Stimulated activated CD8-positive, alpha-beta memory T cell treated with anti-CD3 and anti-CD28 coated beads, Interleukin-15, amount 100 ng/mL, for 4 hours (primary cell): ENCODE data around the gene TRPV2.
A peak's percentile ranks its signal among the peaks of the same experiment; 100 is the strongest.
"Not testable (repeated sequence)": the region's sequence is repeated elsewhere in the genome, so short reads cannot be mapped to it uniquely, and the experiment has no call there.

Experiments
- DNase-seq, 2 donors: peaks; one replicate each; pipeline ENCODE4 v3.0.0-alpha.2; 2020; ENCODE audit warnings: low read depth in 2 of 2

TRPV2 gene

DNA sequence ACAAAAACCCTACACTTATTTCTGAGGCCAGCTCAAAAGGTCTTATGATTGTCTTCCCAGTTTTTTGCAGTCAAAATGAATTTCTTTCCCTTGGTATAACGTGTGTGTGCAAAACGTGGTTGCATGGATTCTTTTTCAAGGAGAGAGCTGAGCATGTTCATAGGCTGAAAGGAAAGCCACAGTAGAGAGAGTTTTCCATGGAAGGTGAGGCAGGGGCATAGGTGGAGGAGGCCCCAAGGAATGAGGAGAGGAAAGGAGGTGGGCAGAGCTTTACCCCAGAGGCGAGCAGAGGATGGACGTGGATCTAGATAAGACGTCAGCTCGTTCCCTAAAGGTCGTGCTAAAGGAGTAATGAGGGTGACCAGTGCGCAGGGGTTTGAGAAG is 22.8 kb downstream of the TRPV2 start:
- no peak for DNase-seq

DNA sequence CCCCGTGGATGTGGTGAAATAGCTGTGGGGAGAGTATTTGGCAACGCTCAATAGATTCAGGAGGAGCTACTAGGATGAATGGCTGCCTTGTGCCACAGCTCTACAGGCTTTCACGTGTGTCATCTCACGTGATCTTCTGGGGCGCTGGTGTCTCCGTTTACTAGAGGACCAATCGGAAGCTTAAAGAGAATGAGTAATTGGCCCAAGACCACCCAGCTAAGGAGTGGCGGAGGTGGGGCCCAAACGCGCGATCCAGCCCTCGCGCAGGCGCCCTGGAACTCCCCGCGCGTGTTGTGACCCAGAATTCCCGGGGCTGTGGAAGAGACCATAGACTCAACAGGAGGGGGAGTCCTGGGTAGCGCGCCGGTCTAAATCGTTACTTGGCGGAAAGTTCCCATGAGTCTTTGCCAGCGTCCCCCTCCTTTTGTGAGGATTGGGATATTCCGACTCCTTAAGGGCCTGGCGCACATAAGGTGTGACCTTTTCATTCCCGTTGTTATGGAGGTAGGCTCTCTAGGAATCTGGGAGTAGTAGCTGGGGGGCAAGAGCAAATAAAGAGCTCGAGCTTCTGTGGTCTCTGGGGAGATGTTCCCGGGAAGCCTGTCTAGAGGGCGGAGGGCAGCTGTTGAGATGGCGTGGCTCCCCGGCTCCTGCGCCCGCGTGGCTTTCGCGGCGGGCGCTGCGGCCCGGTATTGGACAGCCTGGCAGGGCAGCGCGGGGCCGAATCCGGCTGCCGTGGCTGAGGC is 23.4 kb downstream of the TRPV2 start:
- peak; percentile 91 to 95 for DNase-seq

DNA sequence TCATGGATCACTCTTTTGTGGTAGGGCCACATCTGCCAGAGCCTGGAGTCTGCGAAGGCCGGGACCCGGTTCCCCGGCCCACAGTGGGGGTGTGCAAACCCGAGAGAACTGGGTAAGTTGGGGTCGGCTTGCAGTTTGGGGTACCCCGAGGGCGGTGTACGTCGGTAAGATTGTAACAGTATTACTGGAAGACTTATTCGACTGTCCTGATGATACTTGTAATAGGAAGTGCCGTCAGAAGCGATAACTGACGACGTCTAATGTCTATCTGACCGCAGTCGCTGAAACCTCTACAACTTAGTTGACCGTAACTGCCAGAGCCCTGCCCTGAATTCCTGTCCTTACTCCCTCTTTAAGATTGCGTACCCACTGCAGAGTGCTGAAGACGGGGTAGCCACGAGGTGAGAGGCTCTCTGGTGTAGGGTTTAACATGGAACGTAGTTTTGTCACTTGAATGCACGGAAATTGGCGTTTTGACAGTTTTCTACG is 24.0 kb downstream of the TRPV2 start:
- DNase-seq: no peak

DNA sequence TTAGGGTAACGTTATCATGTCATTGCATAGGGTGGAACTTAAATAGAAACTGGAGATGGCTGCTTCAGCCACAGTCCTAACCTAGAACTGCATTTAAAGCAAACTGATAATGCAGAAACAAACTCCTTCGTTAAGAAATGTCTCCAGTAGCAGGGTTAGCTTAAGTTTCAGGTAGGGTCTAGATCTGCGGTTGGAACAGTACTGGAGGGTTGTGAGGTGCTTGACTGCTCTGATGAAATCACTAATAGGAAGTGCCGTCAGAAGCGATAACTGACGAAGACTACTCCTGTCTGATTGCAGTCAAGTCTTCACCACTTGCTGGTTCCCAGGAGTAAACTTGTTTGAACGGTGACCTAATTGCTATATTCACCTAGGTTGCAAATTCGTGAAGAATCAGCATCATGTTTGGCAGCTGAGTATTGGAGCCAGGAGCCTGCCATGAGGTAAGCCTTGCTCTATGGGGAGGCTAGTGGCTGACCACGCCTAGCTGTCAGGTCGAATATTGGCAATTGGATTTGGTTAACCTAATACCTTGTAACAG is 24.5 kb downstream of the TRPV2 start:
- DNase-seq: no peak

DNA sequence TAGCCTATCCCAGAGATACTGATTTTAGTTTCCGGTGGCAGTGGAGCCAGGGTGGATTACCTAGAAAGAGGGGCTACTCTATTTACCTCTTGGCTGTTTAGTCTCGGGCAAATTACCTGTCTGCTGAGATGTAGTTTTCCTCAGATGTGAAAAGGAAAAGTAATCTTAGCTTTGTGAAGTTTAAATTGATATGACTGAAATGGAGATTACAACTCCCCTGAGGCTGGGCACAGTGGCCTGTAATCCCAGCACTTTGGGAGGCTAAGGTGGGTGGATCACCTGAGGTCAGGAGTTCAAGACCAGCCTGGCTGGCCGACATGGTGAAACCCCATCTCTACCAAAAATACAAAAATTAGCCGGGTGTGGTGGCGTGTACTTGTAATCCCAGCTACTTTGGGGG is 25.0 kb downstream of the TRPV2 start:
- not testable (repeated sequence) for DNase-seq

DNA sequence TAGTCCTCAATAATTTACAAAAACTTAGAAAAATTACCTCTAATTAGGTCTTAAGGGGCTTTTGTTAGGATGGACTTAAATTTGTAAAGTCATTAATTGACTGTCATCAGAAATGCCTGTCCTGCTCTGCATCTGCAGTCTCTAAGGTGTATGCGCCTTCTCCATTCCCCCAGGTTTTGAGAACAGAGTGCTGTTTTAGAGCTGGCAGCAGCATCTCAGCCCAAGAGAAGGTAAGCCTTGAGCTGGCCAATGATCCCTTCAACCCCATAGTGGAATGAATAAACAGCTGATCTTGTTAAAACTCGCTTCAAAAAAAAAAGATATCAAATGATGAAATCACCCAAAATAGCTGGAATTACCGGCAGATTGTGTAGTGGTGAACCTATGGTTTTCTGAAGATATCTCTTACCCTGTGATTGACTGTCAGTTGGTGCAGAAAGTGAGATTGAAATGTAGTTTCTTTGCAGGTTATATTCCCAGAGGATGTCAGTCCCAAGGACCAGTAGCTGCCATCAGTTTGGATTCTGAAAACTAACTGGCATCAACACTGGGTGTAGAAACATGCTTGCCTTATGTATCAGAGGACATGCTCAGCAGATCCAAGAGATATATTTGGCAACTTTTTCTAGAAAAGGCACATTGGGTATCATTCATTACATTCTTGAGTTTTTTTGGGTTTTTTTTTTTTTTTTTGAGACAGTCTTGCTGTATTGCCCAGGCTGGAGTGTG is 25.7 kb downstream of the TRPV2 start:
- no peak for DNase-seq

DNA sequence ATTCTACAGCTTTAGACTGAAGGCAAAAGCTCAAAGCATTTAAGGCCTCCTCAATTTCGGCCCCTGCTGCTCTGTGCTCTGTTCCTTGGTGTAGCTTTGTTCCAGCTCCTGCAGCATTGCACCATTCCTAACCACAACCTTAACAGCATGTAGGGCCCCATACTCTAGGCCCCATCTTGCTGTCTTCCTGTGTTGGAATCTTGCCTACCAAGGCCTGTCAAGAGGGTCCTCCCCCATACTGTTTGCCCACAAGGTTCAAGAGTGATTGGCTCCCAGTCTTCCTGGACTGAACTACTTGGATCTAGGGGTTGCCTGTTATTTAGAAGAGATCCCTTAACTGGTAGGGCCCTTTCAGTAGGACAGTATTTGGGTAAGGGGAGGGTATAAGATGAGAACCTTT is 26.8 kb downstream of the TRPV2 start:
- no peak for DNase-seq

DNA sequence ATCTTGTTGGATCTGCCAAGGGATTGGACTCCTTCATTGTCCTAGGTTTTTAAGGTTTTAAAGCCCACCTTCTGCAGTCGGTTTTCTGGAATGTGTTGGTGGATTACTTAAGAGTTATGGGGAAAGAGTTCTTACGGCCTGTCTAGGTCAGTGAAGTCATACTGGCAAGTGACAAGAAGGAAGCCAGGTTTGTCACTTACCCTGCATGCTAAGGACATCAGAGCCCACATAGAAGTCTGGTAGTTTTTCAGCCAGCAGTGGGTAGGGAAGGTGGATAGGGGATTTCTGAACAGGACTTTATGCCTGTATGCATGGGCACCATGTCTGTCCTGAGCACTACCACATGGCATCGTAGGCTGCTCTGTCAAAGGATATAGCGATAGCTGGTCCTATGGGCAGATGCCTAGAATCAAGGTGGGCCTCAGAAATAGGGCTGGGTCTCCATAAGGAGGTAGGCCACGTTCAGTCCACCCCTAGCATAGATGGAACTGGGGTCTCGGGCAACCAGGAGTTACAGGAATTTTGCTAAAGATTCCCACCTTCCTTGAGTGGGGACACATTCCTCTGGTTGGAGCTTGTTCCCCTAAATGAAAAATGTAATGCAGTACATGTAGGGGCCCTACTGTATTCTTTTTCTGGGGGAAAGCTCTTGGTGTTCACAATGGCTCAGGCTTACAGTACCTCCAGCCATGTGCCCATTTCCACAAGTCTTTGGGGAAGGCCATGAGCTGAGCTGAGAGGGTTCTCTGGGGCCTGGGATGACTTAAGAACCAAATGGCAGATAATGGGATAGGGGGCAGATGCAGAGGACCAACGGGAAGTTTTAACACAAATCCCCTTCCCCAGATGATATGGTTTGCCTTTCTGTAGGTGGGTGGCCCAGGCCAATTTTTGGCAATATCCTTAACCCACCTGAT is 27.5 kb downstream of the TRPV2 start:
- DNase-seq: no peak

DNA sequence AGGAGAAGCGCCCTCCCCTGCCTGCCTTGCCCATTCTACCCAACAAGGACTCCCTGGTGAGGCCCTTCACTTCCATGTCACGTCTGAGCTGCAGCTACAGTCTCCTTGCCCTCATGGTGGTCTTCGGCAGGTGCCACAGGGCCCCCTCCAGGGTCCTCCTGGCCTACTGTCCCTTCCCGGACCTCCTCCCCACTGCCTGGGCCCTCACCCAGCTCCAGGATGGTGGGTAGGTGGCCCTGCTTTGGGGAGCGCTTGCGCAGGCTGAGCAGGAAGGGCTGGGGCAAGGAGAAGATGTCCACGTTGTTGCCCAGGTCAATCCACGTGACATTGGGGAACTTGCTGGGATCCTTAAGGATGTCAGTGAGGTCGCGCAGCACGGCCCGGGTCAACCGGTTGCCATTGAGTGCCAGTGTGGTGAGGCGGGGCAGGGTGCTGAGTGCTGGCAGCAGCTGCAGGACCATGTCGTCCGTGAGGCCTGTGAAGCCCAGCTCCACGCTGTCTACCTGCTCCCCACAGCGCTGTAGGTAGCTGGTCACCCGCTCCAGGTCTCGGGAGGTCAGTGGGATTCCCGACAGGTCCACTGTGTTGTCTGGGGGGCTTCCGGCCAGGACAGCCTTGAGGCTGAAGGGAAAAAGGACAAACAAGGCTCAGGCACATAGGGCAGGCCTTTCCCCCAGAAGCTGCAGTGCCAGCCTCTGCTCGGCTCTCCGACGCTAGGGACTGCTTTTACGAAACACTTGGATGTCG is 28.3 kb downstream of the TRPV2 start:
- DNase-seq: no peak

DNA sequence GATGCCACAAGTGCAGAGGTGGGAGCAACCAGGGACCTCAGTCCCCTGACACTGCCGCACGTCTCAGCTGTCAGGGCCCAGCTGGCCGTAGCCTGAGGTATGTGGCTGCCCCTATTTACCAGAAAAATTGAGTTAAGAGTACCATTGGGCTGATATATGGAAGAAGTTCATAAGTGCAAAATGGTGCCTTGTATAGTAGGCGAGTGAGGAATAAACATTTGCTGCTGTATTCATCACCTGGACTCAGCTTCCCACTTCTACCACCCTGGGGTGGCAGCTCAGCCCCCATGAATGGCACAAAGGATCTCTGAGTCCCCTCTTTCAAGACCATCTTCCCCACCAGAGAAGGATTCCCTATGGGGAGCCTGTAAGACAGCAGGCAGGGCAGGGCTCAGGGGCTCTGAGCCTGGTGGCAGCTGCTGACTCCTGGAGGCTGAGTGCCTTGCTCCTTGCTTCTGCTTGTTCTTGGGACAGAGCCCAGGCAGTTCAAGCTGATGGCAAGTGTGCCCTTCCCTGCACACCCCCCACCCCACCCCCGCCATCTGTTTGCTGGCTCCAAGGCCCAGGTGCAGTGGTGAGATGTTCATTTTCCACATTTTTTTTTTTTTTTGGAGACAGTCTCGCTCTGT is 29.0 kb downstream of the TRPV2 start:
- no peak for DNase-seq

DNA sequence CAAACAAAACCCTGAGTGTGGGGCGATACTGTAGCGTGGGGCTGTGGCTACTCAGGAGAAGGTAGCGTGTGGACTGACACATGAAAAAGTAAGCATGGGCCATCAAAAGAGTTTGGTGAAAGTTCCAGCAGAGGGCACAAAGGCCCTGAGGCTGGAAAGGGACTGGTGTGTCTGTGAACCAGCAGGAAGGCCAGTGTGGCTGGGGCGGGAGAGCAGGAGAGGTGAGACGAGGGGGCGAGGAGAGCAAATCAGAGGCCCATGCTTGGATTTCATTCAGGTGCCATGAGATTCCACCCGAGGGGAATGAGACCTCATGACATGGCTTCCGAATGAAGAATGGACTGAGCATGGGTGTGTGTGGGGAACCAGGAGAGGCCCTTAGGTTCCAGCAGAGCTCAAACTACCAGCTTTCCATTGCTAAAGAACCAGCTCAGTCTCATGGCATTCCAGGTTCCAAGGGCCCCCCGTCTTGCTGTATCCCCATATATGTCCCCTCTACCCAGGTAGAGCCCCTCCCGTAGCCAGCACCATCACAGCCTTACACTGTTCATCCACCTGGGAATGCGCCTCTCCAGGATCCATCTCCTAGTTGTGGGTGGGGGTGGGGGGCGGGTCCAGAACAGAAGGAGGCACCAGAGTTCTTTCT is 31.1 kb downstream of the TRPV2 start:
- no peak for DNase-seq

DNA sequence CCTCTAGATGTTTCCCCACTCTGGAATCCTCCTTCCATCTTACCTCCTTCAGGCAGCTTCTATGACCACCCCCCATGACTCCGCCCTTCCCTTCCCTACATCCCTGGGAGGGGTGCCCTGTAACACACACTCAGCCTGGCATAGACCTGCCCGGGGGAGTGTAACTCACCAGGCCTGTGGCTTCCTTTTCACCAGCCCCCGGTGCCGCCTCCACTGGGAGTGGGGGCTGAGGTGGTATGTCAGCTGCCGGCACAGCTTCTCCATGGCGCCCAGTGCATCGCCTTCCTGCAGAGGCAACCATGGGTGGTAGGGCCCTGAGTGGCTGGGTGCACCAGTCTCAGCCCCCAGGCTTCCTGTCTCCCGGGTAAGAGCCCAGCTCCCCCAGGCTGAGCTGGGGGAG is 32.3 kb downstream of the TRPV2 start:
- DNase-seq: no peak

DNA sequence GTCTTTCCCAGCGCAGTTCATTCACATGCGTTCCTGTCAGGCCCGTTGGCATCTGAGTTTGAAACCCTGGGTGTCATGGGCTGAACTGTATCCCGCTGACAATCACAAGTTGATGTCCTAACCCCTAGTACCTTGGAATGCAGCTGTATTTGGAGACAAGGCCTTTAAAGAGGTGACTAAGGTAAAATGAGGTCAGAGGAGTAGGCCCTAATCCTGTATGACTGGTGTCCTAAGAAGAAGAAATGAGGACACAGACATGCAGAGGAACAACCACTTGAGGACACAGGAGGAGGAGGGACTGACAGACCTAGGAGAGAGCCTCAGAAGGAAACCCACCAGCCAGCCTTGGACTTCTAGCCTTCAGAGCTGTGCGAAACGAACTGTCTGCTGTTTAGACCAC is 33.1 kb downstream of the TRPV2 start:
- DNase-seq: no peak

DNA sequence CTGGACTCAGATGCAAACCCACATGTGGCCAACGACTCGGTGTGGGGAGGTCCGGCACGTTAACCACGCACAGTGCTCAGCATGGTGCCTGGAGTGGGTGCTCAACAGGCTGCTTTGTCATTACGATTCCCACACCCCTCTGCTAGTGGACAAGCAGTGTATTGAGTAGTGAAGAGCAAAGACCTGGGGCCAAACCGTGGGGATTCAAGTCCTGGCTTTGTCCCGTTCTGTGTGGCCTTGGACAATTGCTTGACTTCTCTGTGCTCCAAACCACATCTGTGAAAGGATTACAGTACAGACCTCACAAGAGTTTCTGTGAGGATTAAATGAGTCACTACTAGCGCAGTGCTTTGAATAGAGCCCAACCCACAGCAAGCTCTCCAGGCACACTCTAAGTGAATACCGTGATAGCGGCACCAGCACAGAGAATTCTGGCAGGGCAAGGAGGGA is 33.8 kb downstream of the TRPV2 start:
- no peak for DNase-seq

DNA sequence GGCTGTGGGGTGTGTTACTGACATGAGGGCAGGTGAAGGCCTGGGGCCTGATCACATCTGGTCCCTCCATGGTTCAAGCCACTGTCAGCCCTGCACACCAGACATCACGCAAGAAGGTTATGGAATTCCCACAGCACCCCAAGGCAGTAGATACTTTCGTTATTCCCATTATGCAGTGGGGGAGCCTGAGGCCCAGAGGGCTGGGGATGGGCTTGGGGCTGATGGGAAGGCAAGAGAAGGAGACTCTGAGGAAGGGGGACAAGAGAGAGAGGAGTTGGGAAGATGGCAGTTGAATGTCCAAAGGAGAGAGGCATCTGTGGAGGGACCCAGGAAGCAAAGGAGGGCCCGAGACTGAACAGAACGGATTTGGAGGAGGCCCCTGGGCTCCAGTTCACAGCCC is 34.7 kb downstream of the TRPV2 start:
- no peak for DNase-seq

DNA sequence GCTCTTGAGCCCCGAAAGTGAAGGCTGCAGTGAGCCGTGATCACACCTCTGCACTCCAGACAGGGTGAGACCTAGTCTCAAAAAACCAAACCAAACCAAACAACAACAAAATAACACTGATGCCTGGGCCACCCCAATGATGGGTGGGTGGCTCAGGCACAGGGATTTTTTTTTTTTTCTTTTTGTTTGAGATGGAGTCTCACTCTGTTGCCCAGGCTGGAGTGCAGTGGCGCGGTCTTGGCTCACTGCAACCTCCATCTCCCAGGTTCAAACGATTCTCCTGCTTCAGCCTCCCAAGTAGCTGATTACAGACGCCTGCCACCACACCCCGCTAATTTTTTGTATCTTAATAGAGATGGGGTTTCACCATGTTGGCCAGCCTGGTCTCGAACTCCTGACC is 36.9 kb downstream of the TRPV2 start:
- not testable (repeated sequence) for DNase-seq

DNA sequence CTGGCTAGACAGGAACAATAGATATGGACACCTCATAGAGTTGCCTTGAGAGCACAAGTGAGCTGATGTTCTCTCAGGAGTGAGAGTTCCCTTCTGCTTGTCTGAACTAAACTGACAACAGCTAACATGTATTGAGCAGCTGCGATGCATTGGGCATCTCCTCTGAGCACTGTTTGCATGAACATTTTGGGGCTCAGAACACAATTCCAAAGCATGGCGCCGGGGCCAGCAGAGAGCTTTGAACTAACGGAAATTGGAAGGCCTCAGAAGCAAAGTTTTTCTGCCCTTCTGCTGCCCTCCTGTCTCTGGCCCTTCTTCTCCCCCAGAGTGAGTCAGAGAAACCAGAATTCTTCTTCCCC is 38.1 kb downstream of the TRPV2 start:
- no peak for DNase-seq

DNA sequence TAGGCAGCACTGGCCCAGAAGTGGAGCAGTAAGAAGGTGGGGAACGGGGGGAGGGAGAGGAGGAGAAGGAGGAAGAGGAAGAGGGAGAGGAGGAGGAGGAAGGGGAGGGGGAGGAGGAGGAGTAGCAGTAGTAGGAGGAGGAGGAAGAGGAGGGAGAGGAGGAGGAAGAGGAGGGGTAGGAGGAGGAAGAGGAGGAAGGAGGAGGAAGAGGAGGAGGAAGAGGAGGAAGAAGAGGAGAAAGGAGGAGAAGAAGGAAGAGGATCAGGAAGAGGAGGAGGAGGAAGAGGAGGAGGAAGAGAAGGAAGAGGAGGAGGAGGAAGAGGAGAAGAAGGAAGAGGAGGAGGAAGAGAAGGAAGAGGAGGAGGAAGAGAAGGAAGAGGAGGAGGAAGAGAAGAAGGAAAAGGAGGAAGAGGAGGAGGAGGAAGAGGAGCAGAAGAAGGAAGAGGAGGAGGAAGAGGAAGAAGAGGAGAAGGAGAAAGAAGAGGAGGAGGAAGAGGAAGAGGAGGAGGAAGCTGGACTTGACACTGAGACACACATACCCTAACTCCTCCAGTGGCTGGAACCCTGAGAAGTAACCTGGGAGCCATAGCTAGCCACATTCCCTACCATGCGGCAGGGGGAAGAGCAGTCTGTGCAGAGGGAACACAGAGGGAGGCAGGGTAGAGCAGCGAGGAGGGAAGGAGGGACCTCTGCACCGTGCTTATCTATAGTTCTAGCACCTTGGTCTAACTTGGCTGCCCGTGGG is 40.8 kb downstream of the TRPV2 start:
- no peak for DNase-seq

DNA sequence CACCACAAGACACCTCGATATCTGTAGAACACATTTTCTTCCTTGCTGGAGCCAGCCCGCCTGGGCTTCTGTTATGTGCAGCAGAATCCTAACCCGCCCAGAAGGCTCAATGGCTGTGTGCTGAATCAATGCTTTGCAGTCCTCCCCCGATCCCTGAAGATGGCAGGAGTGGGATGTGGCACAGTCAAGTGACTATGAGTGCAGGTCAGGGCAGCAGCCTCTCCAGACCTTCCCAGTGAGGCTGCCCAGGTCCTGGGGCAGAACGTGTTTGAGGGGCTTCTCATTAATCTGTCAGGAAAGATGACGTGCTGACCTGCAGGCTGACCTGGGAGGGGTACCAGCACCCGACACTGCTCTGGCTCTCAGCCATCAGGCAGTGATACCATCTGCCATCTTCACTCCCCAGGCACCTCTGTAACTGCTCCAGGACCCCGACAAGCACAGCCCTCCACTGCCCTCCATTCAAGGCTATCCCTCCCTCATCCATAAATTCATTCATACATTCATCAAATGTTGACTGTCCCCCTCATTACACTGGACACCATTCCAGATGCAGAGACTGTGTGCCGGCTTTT is 41.5 kb downstream of the TRPV2 start:
- no peak for DNase-seq
